Measurements from ENCODE around the gene CHST13.

The CHST13 gene

GRCh38 chr3:126509597-126510307, 14.2 kb upstream of the CHST13 start:
- no peak for DNase-seq (ENCODE audit: low read depth)

DNA sequence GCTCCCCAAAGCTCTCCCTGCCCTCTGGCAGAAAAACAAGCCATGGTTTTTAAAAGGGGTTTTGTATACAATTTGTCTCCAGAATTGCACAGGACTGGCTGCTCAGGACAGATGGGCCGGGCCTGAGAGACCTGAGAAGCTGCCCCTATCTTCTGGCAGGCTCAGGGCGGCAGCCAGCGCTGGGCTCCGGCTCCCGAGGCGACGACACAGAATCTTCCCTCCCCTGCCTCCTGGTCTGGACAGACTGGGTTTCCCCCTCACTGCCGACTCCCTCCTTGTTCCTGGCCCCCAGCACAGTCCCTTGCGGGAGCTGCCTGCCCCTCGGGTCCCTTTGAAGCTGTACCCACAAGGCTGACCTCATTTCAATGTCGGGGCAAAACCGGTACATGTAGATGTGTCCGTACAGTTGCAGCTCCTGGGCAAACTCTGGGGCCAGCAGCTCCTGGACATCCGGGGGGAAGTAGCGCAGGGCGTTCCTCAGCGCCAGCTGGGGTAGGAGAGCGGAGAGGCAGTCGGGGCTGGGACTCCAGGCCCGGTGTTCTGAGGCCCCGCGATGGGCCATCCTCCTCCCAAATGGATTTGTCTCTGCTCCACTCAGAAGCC, 13.5 kb upstream of the CHST13 start:
- no peak for DNase-seq (ENCODE audit: low read depth)

GRCh38 chr3:126511291-126511690, 12.7 kb upstream of the CHST13 start:
- no peak for DNase-seq (ENCODE audit: low read depth)

- no peak for DNase-seq (ENCODE audit: low read depth)
These were observed 11.9 kb upstream of the CHST13 start for GRCh38 chr3:126512026-126512425.

DNA sequence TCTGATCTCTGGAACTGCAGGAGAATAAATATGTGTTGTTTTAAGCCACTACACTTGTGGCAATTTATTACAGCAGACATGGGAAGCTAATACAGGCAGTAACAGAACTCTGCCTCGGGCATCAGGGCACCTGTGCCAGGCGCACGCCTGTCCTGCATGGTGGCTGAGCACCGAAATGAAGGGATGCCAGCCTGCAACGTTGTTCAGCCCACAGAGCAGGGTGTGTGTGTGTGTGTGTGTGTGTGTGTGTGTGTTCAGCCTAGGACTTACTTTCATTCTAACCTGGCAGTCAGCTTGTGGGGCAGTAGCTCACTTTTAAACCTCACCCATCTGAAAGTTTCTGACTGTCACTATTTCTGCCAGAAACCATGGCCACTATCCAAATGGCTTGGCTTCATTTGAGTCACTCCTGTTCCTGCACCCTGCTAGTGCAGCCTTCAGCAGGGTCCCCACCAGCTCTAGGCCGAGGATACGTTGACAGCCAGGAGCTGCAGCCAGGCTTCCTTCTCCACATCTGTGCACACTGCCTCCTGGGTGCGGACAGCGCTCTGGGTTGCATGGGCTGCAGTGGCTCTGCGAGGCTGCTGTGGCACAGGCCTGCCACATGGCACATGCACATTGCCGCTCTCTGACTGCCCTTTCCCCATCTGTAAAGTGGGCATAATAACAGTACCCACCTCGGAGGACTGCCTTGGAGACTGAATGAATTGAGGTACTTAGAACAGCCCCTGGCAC, 10.9 kb upstream of the CHST13 start:
- DNase-seq (ENCODE audit: low read depth): no peak

- no peak for DNase-seq (ENCODE audit: low read depth)
These were observed 9.8 kb upstream of the CHST13 start for GRCh38 chr3:126514161-126514560.

GRCh38 chr3:126515066-126515706, 8.8 kb upstream of the CHST13 start:
- DNase-seq (ENCODE audit: low read depth): no peak

DNA sequence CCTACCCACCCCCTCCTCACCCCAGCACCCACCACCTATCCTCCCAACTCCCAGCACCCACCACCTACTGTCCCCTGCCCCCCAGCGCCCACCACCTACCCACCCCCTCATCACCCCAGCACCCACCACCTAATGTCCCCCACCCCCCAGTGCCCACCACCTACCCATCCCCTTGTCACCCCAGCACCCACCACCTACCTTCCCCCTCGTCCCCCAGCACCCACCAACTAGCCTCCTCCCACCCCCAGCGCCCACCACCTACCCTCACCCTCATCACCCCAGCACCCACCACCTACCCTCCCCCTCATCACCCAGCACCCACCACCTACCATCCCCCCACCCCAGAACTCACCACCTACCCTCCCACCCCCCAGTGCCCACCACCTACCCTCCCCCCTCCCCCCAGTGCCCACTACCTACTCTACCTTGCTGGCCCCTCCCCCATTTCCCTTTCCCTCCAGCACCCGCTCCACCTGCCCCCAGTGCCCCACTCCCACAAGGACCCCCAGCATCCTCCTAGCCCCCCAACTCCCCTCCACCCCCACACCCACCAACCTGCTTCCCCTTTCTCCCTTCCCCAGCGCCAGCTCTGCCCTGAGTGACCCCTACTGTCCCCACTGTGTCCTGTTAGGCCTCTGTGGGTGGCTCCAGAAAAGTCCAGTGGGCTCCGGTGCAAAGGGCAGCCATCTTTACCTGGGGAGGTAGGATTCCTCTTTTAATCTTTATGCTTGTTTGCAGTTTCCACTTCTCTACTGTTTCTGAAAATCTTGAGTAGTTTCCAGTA, 7.6 kb upstream of the CHST13 start:
- DNase-seq (ENCODE audit: low read depth): no peak

- no peak for DNase-seq (ENCODE audit: low read depth)
These were observed 7.0 kb upstream of the CHST13 start for GRCh38 chr3:126516936-126517290.

GRCh38 chr3:126517291-126517951, 6.5 kb upstream of the CHST13 start, which contains the start of gene UROC1:
Gene UROC1, minus strand, starts transcription at chr3:126517773. Its CDS starts 54 bp downstream, at chr3:126517719.
- DNase-seq (ENCODE audit: low read depth): no peak

GRCh38 chr3:126517986-126518778, 5.8 kb upstream of the CHST13 start:
- DNase-seq (ENCODE audit: low read depth): no peak

GRCh38 chr3:126518779-126519177, 5.2 kb upstream of the CHST13 start:
- DNase-seq (ENCODE audit: low read depth): no peak

- DNase-seq (ENCODE audit: low read depth): no peak
These were observed 4.2 kb upstream of the CHST13 start for GRCh38 chr3:126519506-126520455.

GRCh38 chr3:126521122-126521891, 2.6 kb upstream of the CHST13 start:
- no peak for DNase-seq (ENCODE audit: low read depth)

DNA sequence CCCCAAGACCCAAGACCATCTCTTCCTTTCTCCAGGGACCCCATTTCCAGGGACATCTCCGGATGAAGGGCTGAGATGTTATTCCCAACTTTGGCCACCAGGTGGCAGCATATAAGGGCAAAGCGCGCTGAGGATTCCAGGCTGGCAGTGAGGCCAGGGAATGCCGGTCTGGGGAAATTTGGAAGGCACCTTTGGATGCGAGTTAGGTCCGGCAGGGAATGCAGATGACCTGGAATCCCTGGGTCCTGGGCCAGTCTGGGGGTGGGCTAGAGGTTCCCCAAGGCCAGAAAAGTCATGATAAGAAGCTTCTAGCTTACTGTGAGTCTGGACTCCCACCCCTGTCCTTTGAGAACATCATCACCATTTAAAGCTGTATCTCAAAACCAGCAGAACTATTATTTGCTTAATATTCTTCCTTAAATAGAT, 1.6 kb upstream of the CHST13 start:
- DNase-seq (ENCODE audit: low read depth): peak; percentile 21

GRCh38 chr3:126524429-126524988, 554 bp downstream of the CHST13 start:
- DNase-seq (ENCODE audit: low read depth): no peak

DNA sequence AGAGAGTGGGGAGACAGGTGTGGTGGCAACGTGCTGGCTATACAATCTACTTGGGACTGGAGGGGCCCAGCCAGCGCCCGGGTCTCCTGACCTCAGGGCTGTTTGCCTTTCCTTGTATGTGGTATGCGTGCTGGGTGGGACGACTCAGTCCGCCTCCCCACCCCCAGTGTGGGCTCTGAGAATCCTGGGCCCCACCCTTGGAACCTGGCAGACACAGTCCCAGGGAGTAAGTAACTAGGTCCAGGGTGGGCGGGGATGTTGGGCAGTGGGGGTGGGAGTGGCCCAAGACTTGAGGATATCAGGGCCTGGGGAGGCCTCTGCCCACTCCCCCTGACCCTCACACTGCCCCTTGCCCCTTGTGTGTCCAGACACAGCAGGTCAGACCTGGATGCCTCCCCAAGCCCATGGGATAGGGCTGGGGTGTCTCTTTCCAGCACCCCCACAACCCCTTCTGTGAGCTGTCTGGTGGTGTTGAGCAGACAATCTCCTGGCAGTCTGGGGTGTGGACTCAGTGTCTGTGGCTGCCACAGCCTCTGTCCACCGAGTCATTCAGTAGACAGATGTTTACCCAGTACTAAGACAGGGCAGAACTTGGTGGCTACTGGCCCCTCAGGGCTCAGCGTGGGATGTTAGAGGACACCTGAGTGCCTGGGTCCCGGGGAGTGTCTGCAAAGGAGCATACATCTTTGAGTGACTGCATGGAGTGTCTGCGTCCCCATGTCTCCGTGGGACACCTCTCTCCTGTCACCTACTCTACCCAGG, 1.3 kb downstream of the CHST13 start:
- DNase-seq (ENCODE audit: low read depth): no peak

All from stimulated activated CD8-positive, alpha-beta memory T cell treated with anti-CD3 and anti-CD28 coated beads, Interleukin-12 subunit alpha, Interleukin-12 subunit beta, amount 100 ng/mL, for 1 hour (primary cell).